Activated T-cell treated with anti-CD3 and anti-CD28 coated beads, Interleukin-2, amount 50 U/mL, for 4 hours (primary cell): ENCODE results near the gene UNC93B1. TPM values are rescaled to one million over a fixed set of nuclear protein-coding genes. Genes with fewer than 3 reads are reported as not detected.

Experiments used
- ATAC-seq, 2 donors: fragments of 200-7000 bp; cut with Tn5 transposase; one replicate each; pipeline ENCODE4 v1.10.0; 2021
- DNase-seq: peaks from one replicate; pipeline ENCODE4 v3.0.0-alpha.2; 2020
- H3K27me3 Mint-ChIP-seq: one replicate; pipeline ENCODE4 v1.8.0; 2021; ENCODE audit warnings: low read depth, mixed read lengths
- H3K36me3 Mint-ChIP-seq: one replicate; pipeline ENCODE4 v1.8.0; 2022; ENCODE audit warnings: mixed read lengths; ENCODE audit not compliant: insufficient read depth
- H3K4me1 Mint-ChIP-seq: one replicate; pipeline ENCODE4 v1.8.0; 2021; ENCODE audit warnings: low read depth, mixed read lengths
- H3K4me3 Mint-ChIP-seq: one replicate; pipeline ENCODE4 v1.8.0; 2021; ENCODE audit warnings: mild to moderate bottlenecking, moderate library complexity, mixed read lengths
- H3K9me3 Mint-ChIP-seq: one replicate; pipeline ENCODE4 v1.8.0; 2021; ENCODE audit warnings: mixed read lengths
- total RNA-seq, 3 donors: library from RNA; stranded (reverse); gene quantifications; one replicate each; pipeline ENCODE4 v1.2.1, GENCODE V29; 2021

Gene UNC93B1
- total RNA-seq, 3 donors from 2014 or later: 12.8 to 15.6 (median 14.1) TPM

DNA sequence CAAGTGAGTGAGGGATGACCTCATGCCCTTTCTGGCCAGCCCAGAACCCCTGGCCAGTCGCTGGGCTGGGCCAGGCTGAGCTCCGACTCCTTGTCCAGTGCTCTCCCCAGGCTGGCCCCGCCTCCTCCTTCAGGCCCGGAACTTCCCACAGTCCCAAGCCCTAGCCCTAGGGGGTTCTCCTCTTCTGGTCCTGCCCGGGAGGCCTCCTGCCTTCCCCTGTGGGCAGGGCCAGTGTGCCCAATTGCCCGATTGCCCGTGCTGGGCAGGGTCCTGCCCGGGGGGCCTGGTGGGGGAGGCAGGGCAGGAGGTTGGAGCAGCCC is 39.1 kb upstream of the UNC93B1 start:
- H3K4me1 Mint-ChIP-seq: peaks cover 9% of the 10 kb centered on the region
- no peaks in the 10 kb centered on the region for H3K36me3 Mint-ChIP-seq
- H3K4me3 Mint-ChIP-seq: no peak overlapping the region
- DNase-seq (no peak), ATAC-seq (no peak)
- H3K9me3 Mint-ChIP-seq: no peaks in the 10 kb centered on the region
- H3K27me3 Mint-ChIP-seq: no peaks in the 10 kb centered on the region

DNA sequence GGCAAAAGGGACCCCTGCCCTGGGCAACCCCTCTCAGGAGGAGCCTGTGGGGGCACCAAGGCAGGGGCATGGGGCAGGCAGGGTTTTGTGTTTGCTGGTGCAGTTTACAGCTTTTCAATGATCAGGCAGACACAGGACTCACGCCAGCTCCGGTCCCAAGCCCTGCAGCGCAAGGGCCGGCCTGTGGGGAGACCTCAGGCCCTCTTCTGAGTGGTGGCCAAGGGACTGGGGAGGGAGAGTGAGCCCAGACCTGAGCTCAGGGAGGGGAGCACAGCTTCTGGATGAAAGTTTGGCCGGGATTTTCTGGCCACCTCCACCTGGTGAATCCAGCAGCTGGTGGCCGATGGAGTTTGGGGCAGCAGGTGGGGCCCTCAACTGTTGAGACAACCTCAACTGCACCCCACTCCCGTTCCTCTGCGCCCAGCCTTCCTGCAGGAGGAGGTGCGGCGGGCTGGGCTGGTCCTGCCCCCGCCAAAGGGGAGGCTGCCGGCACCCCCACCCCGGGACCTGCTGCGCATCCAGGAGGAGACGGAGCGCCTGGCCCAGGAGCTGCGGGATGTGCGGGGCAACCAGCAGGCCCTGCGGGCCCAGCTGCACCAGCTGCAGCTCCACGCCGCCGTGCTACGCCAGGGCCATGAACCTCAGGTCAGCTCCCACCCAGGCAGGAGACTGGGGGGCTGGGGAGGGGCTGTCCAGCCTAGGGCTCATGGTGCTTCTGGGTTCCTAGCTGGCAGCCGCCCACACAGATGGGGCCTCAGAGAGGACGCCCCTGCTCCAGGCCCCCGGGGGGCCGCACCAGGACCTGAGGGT is 38.5 kb upstream of the UNC93B1 start:
- no peak overlapping the region for H3K4me3 Mint-ChIP-seq
- H3K9me3 Mint-ChIP-seq: no peaks in the 10 kb centered on the region
- peaks cover 12% of the 10 kb centered on the region for H3K4me1 Mint-ChIP-seq
- no peaks in the 10 kb centered on the region for H3K36me3 Mint-ChIP-seq
- no peak for ATAC-seq
- no peak for DNase-seq
- no peaks in the 10 kb centered on the region for H3K27me3 Mint-ChIP-seq

DNA sequence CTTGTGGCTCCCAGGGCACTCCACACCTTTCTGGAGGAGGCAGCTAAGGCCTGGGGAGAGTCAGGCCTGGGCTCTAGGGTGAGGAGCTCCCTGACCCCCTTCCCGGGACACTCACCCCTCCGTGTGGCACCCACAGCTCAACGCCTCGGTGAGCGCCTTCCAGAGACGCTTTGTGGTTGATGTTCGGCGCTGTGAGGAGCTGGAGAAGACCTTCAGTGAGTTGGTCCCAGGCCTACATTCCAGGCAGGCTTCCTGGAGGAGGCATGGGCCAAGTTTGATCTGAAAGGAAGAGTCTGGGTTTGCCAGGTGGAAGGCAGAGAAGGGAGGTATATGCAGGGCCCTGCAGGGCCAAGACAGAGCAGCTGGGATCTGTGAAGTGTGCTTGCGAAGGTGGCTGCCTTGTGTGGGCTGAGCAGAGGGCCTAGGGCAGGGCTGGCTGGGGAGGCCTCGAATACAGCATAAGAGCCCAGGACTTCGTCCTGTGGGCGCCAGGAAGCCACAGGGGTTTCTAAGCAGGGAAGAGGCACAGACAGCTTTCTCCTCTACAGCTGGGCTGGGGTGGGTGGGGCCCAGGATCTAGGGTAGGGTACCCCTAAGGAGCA is 37.8 kb upstream of the UNC93B1 start:
- no peak for ATAC-seq
- no peaks in the 10 kb centered on the region for H3K9me3 Mint-ChIP-seq
- H3K36me3 Mint-ChIP-seq: no peaks in the 10 kb centered on the region
- H3K4me1 Mint-ChIP-seq: peaks cover 19% of the 10 kb centered on the region
- H3K4me3 Mint-ChIP-seq: peak overlapping the region; percentile 31
- H3K27me3 Mint-ChIP-seq: no peaks in the 10 kb centered on the region
- no peak for DNase-seq

DNA sequence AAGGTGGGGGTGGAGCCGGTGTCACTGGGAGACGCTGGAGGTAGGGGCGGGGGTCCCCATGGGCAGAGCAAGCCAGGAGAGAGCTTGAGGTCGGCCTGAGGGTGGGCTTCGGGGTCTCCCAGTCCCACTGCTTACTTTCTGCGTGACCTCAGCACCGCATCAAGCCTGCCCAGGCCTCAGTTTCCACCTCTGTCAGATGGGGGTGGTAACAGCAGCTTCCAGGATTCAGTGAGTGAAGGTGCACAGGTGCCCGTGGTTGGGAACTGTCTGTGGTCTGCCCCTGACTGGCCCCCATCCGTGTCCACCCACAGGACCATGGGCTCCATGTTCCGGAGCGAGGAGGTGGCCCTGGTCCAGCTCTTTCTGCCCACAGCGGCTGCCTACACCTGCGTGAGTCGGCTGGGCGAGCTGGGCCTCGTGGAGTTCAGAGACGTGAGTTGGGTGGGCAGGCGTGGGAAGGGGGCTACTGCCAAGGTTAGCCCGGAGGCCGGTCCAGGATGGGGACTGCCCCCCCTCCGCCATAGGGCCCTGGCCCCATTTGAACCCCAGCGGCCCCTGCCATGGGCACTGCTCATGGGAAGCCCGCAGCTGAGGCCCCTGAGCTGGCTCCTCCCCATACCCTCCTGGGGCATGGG is 37.2 kb upstream of the UNC93B1 start:
- H3K36me3 Mint-ChIP-seq: no peaks in the 10 kb centered on the region
- peaks cover 24% of the 10 kb centered on the region for H3K4me1 Mint-ChIP-seq
- H3K27me3 Mint-ChIP-seq: no peaks in the 10 kb centered on the region
- no peak for DNase-seq
- H3K4me3 Mint-ChIP-seq: peak overlapping the region; percentile 87
- H3K9me3 Mint-ChIP-seq: no peaks in the 10 kb centered on the region
- ATAC-seq: no peak

DNA sequence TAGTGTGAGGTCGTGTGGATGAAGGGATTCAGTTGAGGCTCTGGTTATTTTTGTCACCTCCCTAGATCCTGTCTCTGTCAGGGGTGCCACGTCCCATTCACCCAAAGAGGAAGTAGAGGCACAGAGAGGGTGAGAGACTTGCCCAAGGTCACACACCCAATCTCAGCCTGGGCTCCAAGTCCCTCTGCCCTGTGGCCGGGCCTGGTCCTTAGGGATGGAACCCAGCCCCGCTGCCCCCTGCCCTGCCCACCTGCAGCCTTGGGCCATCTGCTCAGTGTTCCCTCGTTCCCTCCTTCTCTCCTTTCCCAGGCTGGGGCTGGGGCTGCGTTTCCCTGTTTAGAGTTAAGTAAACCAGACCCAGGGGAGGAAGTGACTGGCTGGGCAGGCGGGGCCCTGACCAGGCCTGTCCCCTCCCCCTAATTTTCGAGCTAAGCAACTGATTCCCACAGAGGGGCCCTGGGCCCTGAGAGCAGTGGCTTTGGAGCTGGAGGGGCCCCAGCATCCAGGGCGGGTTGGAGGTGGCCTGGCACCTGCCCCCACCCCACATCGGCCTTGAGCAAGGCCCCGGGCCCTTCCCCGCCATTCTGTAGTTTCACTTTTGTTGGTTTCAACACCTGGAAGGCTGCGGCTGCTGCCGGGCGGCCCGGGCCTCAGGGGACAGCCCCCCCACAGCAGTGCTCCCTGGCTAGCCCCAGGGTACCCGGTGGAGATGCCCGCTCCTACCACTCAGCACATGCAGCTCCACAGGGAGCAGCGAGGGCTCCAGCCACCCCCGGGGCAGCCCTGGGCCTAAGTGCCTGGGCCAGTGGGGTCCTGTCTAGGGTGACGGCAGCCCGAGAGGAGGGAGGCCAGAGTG is 36.4 kb upstream of the UNC93B1 start:
- Mint-ChIP-seq H3K27me3 (no peaks in the 10 kb centered on the region), H3K4me3 (peak overlapping the region; percentile 87), H3K4me1 (peaks cover 25% of the 10 kb centered on the region), H3K36me3 (no peaks in the 10 kb centered on the region), H3K9me3 (no peaks in the 10 kb centered on the region)
- ATAC-seq: peak; percentile 49 to 55
- DNase-seq: peak; percentile 41

DNA sequence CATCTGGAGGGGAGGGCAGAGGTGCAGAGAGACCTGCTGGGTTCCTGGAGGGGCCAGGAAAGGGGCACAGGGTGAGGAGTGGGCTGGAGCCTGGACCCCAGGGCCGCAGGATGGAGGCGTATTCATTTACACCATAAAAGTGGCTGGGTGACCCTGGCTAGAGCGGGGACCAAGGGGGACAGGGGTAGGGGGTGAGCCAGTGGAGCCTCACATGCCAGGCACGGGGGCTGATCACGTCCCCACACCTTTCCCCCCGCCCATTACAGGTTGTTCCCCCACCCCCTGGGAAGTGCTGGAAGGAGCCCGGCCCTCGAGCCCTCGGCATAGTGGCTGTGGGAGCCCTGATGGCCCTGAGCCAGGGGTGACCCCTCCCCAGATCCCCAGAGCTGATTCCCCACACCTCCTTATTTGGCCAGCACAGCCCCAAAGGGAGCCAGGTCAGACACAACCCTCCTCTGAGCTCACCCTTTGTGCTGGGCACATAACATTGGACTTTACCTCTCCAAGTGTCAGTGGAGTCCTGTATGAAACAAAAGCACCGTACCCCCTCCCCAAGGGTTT is 35.7 kb upstream of the UNC93B1 start:
- H3K27me3 Mint-ChIP-seq: no peaks in the 10 kb centered on the region
- H3K4me1 Mint-ChIP-seq: peaks cover 26% of the 10 kb centered on the region
- H3K9me3 Mint-ChIP-seq: no peaks in the 10 kb centered on the region
- H3K4me3 Mint-ChIP-seq: peak overlapping the region; percentile 87
- peak; percentile 3 to 6 for ATAC-seq
- DNase-seq: no peak
- H3K36me3 Mint-ChIP-seq: no peaks in the 10 kb centered on the region

DNA sequence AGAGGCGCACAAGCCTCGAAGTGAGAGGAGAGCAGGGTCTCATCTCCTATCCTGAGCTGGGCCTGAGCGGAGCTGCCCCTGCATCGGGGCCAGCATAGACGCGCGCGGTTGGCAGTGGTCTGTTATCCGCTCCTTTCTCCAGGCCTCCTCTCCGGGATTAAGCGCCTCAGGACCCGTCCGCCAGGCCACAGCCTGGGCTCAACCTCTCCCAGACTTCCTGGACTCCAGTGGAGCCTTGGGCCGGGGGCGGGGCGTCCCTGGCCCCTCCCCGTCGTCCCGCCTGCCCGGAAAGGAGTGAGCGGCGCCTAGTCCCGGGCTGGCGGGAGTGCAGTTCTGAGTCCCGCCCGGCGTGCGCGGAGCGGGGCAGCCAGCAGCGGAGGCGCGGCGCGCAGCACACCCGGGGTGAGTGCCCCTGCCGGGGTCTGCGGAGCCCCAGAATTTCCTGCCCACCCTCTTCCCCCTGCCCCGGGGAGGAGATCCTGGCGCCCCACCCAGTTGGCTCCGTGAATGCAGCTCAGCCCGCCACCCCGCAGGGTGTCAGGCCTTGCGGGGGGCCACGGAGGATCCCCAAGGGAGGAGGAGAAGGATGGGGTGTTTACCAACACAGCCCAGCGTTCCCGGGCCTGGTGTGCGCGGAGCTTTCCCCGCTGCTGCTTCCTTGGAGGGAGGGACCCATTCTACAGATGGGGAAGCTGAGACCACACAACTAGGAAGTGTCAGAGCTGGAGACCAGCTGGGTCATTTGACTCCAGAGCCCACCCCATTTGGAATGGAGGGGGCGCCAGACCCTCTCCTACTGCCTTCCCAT is 35.0 kb upstream of the UNC93B1 start, which contains the start of gene TCIRG1:
Gene TCIRG1, plus strand, starts transcription at position 308 of the 808 bp plus-strand sequence. CDS start 2,247 bp downstream, outside the sequence.
- peaks cover 26% of the 10 kb centered on the region for H3K4me1 Mint-ChIP-seq
- H3K4me3 Mint-ChIP-seq: peak within 1 kb of the TSS; percentile 87
- H3K36me3 Mint-ChIP-seq: peaks cover under 1% of the 10 kb centered on the region
- no peaks in the 10 kb centered on the region for H3K9me3 Mint-ChIP-seq
- ATAC-seq (peak; percentile 73 to 77), DNase-seq (peak; percentile 49)
- H3K27me3 Mint-ChIP-seq: no peaks in the 10 kb centered on the region

DNA sequence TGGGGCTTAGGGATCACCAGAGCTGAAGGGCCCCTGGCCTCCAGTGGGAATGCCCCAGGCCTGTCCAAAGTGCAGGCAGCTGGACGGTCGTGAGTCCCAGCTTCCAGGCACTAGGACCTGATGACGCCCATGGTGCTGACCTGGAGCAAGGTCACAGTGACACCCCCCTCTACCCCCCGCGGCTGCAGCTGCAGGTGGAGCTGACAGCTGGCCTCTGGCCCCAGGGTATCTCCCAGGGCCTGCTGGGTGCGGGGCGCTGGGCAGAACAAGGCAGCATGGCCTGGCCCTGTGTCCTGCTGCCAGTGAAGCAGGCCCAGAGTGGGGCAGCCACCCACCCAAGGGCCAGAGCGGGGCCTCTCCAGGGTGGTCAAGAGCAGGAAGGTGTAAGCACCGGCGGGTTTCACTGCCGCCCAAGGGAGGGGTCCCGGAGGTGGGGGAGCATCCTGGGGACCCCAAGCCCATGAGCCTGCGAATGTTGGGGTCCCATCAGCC is 34.4 kb upstream of the UNC93B1 start:
- no peaks in the 10 kb centered on the region for H3K27me3 Mint-ChIP-seq
- H3K9me3 Mint-ChIP-seq: no peaks in the 10 kb centered on the region
- H3K4me1 Mint-ChIP-seq: peaks cover 26% of the 10 kb centered on the region
- peak overlapping the region; percentile 87 for H3K4me3 Mint-ChIP-seq
- ATAC-seq: no peak
- peaks cover 2% of the 10 kb centered on the region for H3K36me3 Mint-ChIP-seq
- no peak for DNase-seq

DNA sequence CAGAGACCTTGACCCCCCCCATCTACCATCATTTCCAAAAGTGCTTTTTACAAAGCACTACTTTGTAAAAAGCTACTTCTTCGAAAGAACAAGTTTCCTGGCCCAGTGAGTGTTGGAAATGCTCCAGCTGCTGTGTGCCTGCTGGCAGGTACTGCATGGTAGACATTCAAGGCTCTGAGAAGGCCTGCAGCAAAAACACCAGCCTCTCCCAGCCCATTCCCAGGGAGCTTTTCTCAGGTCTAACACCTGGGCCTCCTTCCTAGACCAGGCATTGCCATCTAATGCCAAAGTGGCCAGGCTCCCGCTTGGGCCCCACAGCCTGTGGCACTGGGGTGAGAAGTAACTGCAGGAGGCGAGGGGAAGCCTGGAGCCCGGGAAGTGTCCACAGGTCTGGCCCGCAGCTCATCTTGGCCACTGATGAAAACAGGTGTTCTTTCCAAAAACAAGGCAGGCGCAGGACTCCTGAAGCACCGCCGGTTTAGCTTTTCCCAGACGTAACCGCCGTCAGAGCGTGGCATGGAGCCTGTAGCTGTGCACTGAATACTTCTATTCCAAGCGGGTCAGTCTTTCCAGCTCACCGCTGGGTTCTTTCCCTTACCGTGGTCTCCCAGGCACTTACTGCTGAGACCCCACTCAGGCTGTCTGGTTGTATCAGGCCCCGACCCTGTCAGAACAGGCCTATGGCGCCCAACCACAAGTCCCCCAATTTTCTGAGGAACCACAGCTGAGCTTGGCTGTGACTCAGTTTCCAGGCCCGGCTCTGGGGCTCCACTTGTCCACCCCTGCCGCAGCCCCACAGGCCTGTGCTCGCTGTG is 33.7 kb upstream of the UNC93B1 start:
- Mint-ChIP-seq H3K4me3 (peak overlapping the region; percentile 43), H3K36me3 (peaks cover 2% of the 10 kb centered on the region), H3K27me3 (no peaks in the 10 kb centered on the region), H3K9me3 (no peaks in the 10 kb centered on the region), H3K4me1 (peaks cover 26% of the 10 kb centered on the region)
- DNase-seq: no peak
- ATAC-seq: no peak

DNA sequence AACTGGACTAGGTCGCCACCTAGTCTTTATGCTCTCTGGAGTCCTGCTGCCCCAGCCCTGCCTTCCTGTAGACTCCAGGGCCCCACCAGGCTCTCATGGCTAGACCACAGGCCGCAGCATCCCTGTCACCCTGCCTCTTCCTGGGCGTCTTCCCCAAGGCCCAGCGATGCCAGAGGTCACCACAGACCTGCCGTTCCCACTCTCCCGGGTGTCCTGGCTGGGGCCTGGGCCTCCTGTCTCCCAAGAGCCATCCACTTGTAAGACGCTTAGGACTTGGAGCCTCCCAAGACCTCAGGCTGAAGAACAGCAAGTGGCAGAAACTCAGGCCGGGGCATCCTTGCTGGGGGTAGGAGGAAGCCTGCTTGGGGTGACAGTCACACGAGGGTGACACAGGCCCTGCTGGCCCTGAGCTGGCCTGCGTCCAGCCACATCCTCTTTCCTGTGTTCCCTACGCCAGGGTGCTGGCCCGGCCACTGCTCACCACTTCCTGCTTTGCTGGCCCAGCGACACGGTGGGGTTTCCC is 32.9 kb upstream of the UNC93B1 start:
- Mint-ChIP-seq H3K9me3 (no peaks in the 10 kb centered on the region), H3K27me3 (no peaks in the 10 kb centered on the region), H3K4me1 (peaks cover 27% of the 10 kb centered on the region), H3K36me3 (peaks cover 2% of the 10 kb centered on the region), H3K4me3 (peak overlapping the region; percentile 43)
- no peak for DNase-seq
- ATAC-seq: no peak

DNA sequence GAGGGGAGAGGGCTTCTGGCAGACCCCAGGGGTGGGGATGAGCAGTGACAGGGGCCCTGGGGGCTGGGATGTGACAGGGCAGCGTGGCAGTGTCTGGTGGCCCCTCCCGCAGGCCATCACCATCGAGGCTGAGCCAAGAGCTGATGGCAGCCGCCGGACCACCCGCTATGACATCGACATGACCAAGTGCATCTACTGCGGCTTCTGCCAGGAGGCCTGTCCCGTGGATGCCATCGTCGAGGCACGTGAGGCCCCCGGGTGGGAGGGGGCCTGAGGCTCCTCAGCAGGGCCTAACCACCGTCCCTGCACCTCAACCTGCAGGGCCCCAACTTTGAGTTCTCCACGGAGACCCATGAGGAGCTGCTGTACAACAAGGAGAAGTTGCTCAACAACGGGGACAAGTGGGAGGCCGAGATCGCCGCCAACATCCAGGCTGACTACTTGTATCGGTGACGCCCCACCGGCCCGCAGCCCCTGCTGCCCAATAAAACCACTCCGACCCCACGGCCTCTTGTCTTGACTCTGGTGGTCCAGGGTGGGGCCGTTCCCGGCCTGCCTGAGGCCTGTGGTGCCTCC is 32.3 kb upstream of the UNC93B1 start:
- Mint-ChIP-seq H3K4me1 (peaks cover 30% of the 10 kb centered on the region), H3K27me3 (no peaks in the 10 kb centered on the region), H3K9me3 (no peaks in the 10 kb centered on the region)

DNA sequence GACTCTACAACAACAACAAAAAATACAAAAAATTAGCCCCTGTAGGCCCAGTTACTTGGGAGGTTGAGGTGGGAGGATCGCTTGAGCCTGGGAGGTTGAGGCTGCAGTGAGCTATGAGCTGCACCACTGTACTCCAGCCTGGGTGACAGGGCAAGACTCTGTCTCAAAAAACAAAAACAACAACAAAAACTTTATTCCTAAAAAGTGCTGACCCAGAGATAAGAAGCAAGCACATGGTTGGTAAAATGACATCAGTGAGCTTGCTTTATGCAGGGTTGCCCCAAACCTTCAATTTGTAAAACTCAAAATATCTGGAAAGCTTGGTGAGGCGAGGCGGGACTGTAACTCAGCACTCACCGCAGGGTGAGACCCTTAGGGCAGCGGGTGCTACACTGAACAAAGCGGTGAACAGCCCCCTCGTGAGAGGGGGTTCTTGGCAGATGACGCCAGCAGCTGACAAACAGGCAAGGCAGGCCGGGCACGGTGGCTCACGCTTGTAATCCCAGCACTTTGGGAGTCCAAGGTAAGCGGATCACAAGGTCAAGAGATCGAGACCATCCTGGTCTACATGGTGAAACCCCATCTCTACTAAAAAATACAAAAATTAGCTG is 31.5 kb upstream of the UNC93B1 start:
- ATAC-seq (no peak), DNase-seq (no peak)
- Mint-ChIP-seq H3K27me3 (no peaks in the 10 kb centered on the region), H3K4me3 (no peak overlapping the region), H3K36me3 (peaks cover 2% of the 10 kb centered on the region), H3K4me1 (peaks cover 30% of the 10 kb centered on the region), H3K9me3 (no peaks in the 10 kb centered on the region)

More for the DNA sequence above, 32.3 kb upstream of the UNC93B1 start:
- H3K4me3 Mint-ChIP-seq: no peak overlapping the region
- peaks cover 2% of the 10 kb centered on the region for H3K36me3 Mint-ChIP-seq
- no peak for DNase-seq
- ATAC-seq: no peak
